Adrenal gland (tissue), 12 donors: ENCODE data around the gene HOXA6. TPM values are rescaled to one million over a fixed set of nuclear protein-coding genes. Genes with fewer than 3 reads are reported as not detected.
A peak's percentile ranks its signal among the peaks of the same experiment; 100 is the strongest.

Experiments
- DNase-seq, 7 donors: peaks; one replicate each; pipeline ENCODE4 v3.0.0-alpha.2; 2019 to 2020
- H3K27ac ChIP-seq, 5 donors: fragments of 200-600 bp; sonication (generic) in 4 of 5; 1 replicate in 3 of 5; 2 replicates in 2 of 5; pipeline versions ENCODE4 v1.5.1 to v1.8.0; 2016 to 2020; ENCODE audit warnings: mild to moderate bottlenecking in 1 of 5
- H3K27me3 ChIP-seq: fragments of 200-600 bp; 2 replicates; pipeline ENCODE4 v1.8.0; 2021
- H3K36me3 ChIP-seq, 2 donors: fragments of 200-600 bp; replicated peaks in 1 of 2; 1 replicate in 1 of 2; 2 replicates in 1 of 2; pipeline versions ENCODE4 v1.5.1 to v1.8.0; 2018 to 2022
- H3K4me1 ChIP-seq, 2 donors: fragments of 200-600 bp; replicated peaks in 1 of 2; 1 replicate in 1 of 2; 2 replicates in 1 of 2; pipeline versions ENCODE4 v1.5.1 to v1.8.0; 2018 to 2021
- H3K4me3 ChIP-seq, 4 donors: fragments of 200-600 bp; sonication (generic) in 3 of 4; one replicate each; pipeline ENCODE4 v1.5.1; 2016 to 2018
- H3K9me3 ChIP-seq, 3 donors: fragments of 200-600 bp; sonication (generic) in 1 of 3; replicated peaks in 1 of 3; 1 replicate in 2 of 3; 2 replicates in 1 of 3; pipeline versions ENCODE4 v1.5.1 to v1.8.0; 2016 to 2021
- POLR2A ChIP-seq, 2 donors: fragments of 450-650 bp; IDR thresholded peaks; one replicate each; pipeline ENCODE4 v1.6.1; 2017; ENCODE audit warnings: antibody characterized with exemption in 2 of 2, mild to moderate bottlenecking in 2 of 2, moderate library complexity in 1 of 2
- WGBS, 4 donors: extraction: QIAGEN DNeasy Blood & Tissue Kit in 2 of 4; methylation state at CpG; one replicate each; pipeline versions ENCODE4 v1.1.5 to v1.1.7; 2013 to 2017; 5-methylcytosine and 5-hydroxymethylcytosine counted together
- intact Hi-C, 2 donors: fragments of 100-400 bp; cut with DNase I; formaldehyde crosslinking; loops; one replicate each; pipeline versions ENCODE4 v1.14.1 to v1.15.0; 2022 to 2023
- polyA plus RNA-seq, 3 donors: library from polyadenylated mRNA; stranded (reverse); fragments of 200-250 nt in 2 of 3; fragments of 350-450 nt in 1 of 3; fragmentation: Illumina TruSeq in 1 of 3; extraction: RNeasy Lipid Tissue Mini Kit (QIAGEN cat#74804) in 1 of 3; gene quantifications; one replicate each; pipeline ENCODE4 v1.2.3, GENCODE V29; 2013 to 2014
- total RNA-seq, 9 donors: library from RNA; depleted of rRNA in 4 of 9; stranded (reverse); fragments of >200 nt in 4 of 9; fragments of 120-200 nt in 1 of 9; fragmentation: NEBNext Ultra II Directional in 1 of 9; extraction: Animal tissue kit (Norgen Biotek cat#: 25700) in 1 of 9; gene quantifications; one replicate each; pipeline versions ENCODE4 v1.1.0 to v1.2.4, GENCODE V29; 2013 to 2023
- TF ChIP-seq, protein P1 (sequence below), 6 experiments: fragments of 450-650 bp in 4 of 6; fragments of 200-600 bp in 2 of 6; sonication (generic) in 1 of 6; IDR thresholded peaks; 1 replicate in 5 of 6; 2 replicates in 1 of 6; pipeline versions ENCODE4 v1.5.1 to v1.8.0; 2016 to 2021; ENCODE audit warnings: antibody characterized with exemption in 6 of 6, mild to moderate bottlenecking in 2 of 6, moderate library complexity in 1 of 6
- donor health status: healthy with polysubstance abuse.
- donor health status: Bipolar disorder and iron deficiency.
- donor health status: DM: yes; HTN: yes; CAD: no.
- donor health status: DM: no; HTN: no; CAD: no.
- donor health status: DM: no; HTN: no; CAD: no.
- donor health status: DM: yes; HTN: yes; CAD: no.

Gene HOXA6
- total and polyA plus RNA-seq, 12 donors: 1.3 to 27.2 (median 14.8) TPM

- H3K4me3 ChIP-seq: peak within 1 kb of the TSS in 2 of 4 donors; percentile 18 to 64
- H3K27me3 ChIP-seq: no peaks in the 10 kb centered on the region
- H3K4me1 ChIP-seq: peaks cover 7 to 33% of the 10 kb centered on the region in 2 donors
- H3K9me3 ChIP-seq: no peaks in the 10 kb centered on the region
- 6 to 22% (median 13%) methylated on average over 29 of the region's 29 CpGs for WGBS, 4 donors
- H3K27ac ChIP-seq: peak within 1 kb of the TSS in 3 of 5 donors; percentile 29 to 90 (median 87)
- TF ChIP-seq, protein P1, sequence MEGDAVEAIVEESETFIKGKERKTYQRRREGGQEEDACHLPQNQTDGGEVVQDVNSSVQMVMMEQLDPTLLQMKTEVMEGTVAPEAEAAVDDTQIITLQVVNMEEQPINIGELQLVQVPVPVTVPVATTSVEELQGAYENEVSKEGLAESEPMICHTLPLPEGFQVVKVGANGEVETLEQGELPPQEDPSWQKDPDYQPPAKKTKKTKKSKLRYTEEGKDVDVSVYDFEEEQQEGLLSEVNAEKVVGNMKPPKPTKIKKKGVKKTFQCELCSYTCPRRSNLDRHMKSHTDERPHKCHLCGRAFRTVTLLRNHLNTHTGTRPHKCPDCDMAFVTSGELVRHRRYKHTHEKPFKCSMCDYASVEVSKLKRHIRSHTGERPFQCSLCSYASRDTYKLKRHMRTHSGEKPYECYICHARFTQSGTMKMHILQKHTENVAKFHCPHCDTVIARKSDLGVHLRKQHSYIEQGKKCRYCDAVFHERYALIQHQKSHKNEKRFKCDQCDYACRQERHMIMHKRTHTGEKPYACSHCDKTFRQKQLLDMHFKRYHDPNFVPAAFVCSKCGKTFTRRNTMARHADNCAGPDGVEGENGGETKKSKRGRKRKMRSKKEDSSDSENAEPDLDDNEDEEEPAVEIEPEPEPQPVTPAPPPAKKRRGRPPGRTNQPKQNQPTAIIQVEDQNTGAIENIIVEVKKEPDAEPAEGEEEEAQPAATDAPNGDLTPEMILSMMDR (IDR thresholded peaks at IDR 0.05): no peak
- peak in 1 of 2 donors; percentile 47 for TF ChIP-seq POLR2A (IDR thresholded peaks at IDR 0.05)
- intact Hi-C loops: loop anchor here in 1 of 2 donors (10.0 kb wide), 1 partner anchor 238 kb away; the partner anchor contains the start of gene SKAP2
- no peaks in the 10 kb centered on the region for H3K36me3 ChIP-seq
- DNase-seq: peak in 2 of 7 donors; percentile 49 to 62
These were observed 44.8 kb downstream of the HOXA6 start, which contains the start of gene HOXA2 for GRCh38 chr7:27102581-27103442. TSS of gene HOXA2 (minus strand) at chr7:27102683. CDS start at chr7:27102500, 183 bp downstream.

DNA sequence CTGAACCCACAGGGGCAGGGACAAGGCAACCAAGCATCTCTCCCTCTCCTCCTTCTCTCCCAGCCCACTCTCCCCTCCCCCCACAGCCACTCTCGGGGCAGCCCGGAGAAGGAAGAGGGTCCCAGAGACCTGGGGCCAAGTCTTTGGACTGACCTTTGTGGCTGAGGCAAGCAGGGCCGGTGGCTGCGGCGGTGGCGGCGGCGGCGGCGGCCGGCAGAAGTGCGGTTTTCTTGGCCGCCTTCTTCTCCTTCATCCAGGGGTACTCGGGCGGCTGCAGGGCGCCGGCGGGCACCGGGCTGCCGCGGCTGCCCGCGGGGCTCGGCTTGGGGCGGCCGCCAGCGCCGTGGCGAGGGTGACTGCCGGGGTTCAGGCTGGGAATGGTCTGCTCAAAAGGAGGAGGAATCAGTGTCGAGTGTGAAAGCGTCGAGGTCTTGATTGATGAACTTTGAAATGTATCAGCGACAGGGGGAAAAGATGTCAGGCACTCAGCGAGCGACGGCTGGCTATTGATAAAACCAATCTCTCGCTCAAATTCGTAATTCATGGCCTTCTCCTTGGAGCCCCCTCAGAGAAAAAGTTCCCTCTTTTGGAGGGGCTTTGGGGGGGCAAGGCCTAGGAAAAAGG lies 45.5 kb downstream of the HOXA6 start:
- no peaks in the 10 kb centered on the region for H3K36me3 ChIP-seq
- no peak for DNase-seq
- peaks cover 14 to 40% of the 10 kb centered on the region in 2 donors for H3K4me1 ChIP-seq
- H3K27me3 ChIP-seq: no peaks in the 10 kb centered on the region
- H3K4me3 ChIP-seq: peak overlapping the region in 2 of 4 donors; percentile 18 to 64
- peak overlapping the region in 3 of 5 donors; percentile 29 to 90 (median 87) for H3K27ac ChIP-seq
- intact Hi-C loops: loop anchor here in 1 of 2 donors (10.0 kb wide), 1 partner anchor 237 kb away; the partner anchor contains the start of gene SKAP2
- TF ChIP-seq, protein P1 (IDR thresholded peaks at IDR 0.05): no peak
- no peak for TF ChIP-seq POLR2A (IDR thresholded peaks at IDR 0.05)
- 3 to 9% (median 7%) methylated on average over 11 to 39 of the region's 39 CpGs for WGBS, 4 donors
- no peaks in the 10 kb centered on the region for H3K9me3 ChIP-seq

GRCh38 chr7:27101171-27101956 lies 46.2 kb downstream of the HOXA6 start:
- peak overlapping the region in 4 of 5 donors; percentile 29 to 90 (median 62) for H3K27ac ChIP-seq
- peak overlapping the region in 2 of 4 donors; percentile 18 to 64 for H3K4me3 ChIP-seq
- no peaks in the 10 kb centered on the region for H3K9me3 ChIP-seq
- no peaks in the 10 kb centered on the region for H3K27me3 ChIP-seq
- H3K36me3 ChIP-seq: no peaks in the 10 kb centered on the region
- intact Hi-C loops: loop anchor here in 1 of 2 donors (10.0 kb wide), 1 partner anchor 237 kb away; the partner anchor contains the start of gene SKAP2
- whole genome bisulfite sequencing, 4 donors: 30 to 57% (median 38%) methylated on average over 25 of the region's 25 CpGs
- TF ChIP-seq, protein P1 (IDR thresholded peaks at IDR 0.05): no peak
- peaks cover 17 to 41% of the 10 kb centered on the region in 2 donors for H3K4me1 ChIP-seq
- peak in 1 of 7 donors; percentile 56 for DNase-seq
